Activated CD4-positive, alpha-beta T cell treated with anti-CD3 and anti-CD28 coated beads for 36 hours (primary cell): ENCODE measurements around the gene FLRT1. TPM values are rescaled to one million over a fixed set of nuclear protein-coding genes. Genes with fewer than 3 reads are reported as not detected.

ENCODE experiments used
- ATAC-seq: fragments of 200-7000 bp; cut with Tn5 transposase; one replicate; pipeline ENCODE4 v1.10.0; 2021; ENCODE audit warnings: mild to moderate bottlenecking, moderate library complexity
- CTCF ChIA-PET: fragments of 350-600 bp; sonication (Branson Sonifier 250); formaldehyde crosslinking; loops from one replicate; lab custom pipeline; 2021; ENCODE audit warnings: antibody characterized with exemption; lab: Charles Lee
- POLR2A ChIA-PET: fragments of 350-600 bp; sonication (Branson Sonifier 250); formaldehyde crosslinking; loops from one replicate; lab custom pipeline; 2021; ENCODE audit warnings: antibody characterized with exemption, inconsistent platforms; lab: Charles Lee
- DNase-seq: peaks from one replicate; pipeline ENCODE4 v3.0.0-alpha.2; 2020
- H3K27ac Mint-ChIP-seq: one replicate; pipeline ENCODE4 v1.8.0; 2021; ENCODE audit warnings: mixed read lengths
- H3K27me3 Mint-ChIP-seq: one replicate; pipeline ENCODE4 v1.8.0; 2021; ENCODE audit warnings: mixed read lengths
- H3K36me3 Mint-ChIP-seq: one replicate; pipeline ENCODE4 v1.8.0; 2021; ENCODE audit warnings: low read depth, mixed read lengths
- H3K4me1 Mint-ChIP-seq: one replicate; pipeline ENCODE4 v1.8.0; 2021; ENCODE audit warnings: mixed read lengths
- H3K4me3 Mint-ChIP-seq: one replicate; pipeline ENCODE4 v1.8.0; 2021; ENCODE audit warnings: mild to moderate bottlenecking, moderate library complexity, mixed read lengths
- H3K9me3 Mint-ChIP-seq: one replicate; pipeline ENCODE4 v1.8.0; 2021; ENCODE audit warnings: low read depth, mixed read lengths
- intact Hi-C, 2 experiments: fragments of 100-400 bp; cut with DNase I in 1 of 2; cut with micrococcal nuclease in 1 of 2; formaldehyde crosslinking; loops; one replicate each; pipeline versions ENCODE4 v1.14.2 to v1.15.1; 2022 to 2024; cut with DNase I, micrococcal nuclease
- total RNA-seq, 2 experiments: library from RNA; stranded (reverse); gene quantifications; one replicate each; pipeline ENCODE4 v1.2.3, GENCODE V29; 2021

Gene FLRT1
- total RNA-seq, 2 experiments from 2014 or later = 0.21 to 0.25 TPM

GRCh38 chr11:64084146-64084950, 48.6 kb downstream of the FLRT1 start:
- no peak overlapping the region for H3K27ac Mint-ChIP-seq
- intact Hi-C loops = no loop called here
- ATAC-seq = no peak
- POLR2A ChIA-PET = no interaction called here
- no peaks in the 10 kb centered on the region for H3K27me3 Mint-ChIP-seq
- CTCF ChIA-PET = interaction anchor here (0.7 kb wide), 1 partner anchor 17 kb away, joined by 3 read pairs; no protein-coding TSS in a partner anchor
- no peaks in the 10 kb centered on the region for H3K36me3 Mint-ChIP-seq
- H3K4me3 Mint-ChIP-seq = no peak overlapping the region
- H3K9me3 Mint-ChIP-seq = no peaks in the 10 kb centered on the region
- H3K4me1 Mint-ChIP-seq = no peaks in the 10 kb centered on the region
- DNase-seq = no peak

GRCh38 chr11:64084951-64085710, 49.4 kb downstream of the FLRT1 start:
- no peak overlapping the region for H3K4me3 Mint-ChIP-seq
- H3K27me3 Mint-ChIP-seq = no peaks in the 10 kb centered on the region
- no peak for DNase-seq
- ChIA-PET POLR2A (no interaction called here), CTCF (interaction anchor here (1.2 kb wide), 1 partner anchor 347 kb away, joined by 4 read pairs; no protein-coding TSS in a partner anchor)
- H3K36me3 Mint-ChIP-seq = no peaks in the 10 kb centered on the region
- no peaks in the 10 kb centered on the region for H3K4me1 Mint-ChIP-seq
- intact Hi-C loops = no loop called here
- ATAC-seq = no peak
- H3K27ac Mint-ChIP-seq = no peak overlapping the region
- no peaks in the 10 kb centered on the region for H3K9me3 Mint-ChIP-seq

Other genes starting within 250 kb of the FLRT1 start
- gene SPINDOC, start 222.5 kb upstream of the FLRT1 start, total RNA-seq = 10 to 100 TPM; 25.7 to 26.2 TPM
- 10 to 100 TPM; 24.3 to 24.9 TPM for gene MARK2, start 196.8 kb upstream of the FLRT1 start, total RNA-seq
- under 1 TPM; 0.37 TPM for gene RCOR2, start 118.8 kb upstream of the FLRT1 start, total RNA-seq
- 10 to 100 TPM; 13.7 to 15.9 TPM for gene NAA40, start 96.9 kb upstream of the FLRT1 start, total RNA-seq
- gene COX8A, start 61.3 kb upstream of the FLRT1 start, total RNA-seq = 100 to 1,000 TPM; 413 to 454 TPM
- 10 to 100 TPM; 77.4 to 86.1 TPM for gene OTUB1, start 49.5 kb upstream of the FLRT1 start, total RNA-seq
- 10 to 100 TPM; 26.4 to 28.6 TPM for gene MACROD1, start 130.2 kb downstream of the FLRT1 start, total RNA-seq
- 100 to 1,000 TPM; 398 to 403 TPM for gene STIP1, start 150.2 kb downstream of the FLRT1 start, total RNA-seq
- gene FERMT3, start 170.8 kb downstream of the FLRT1 start, total RNA-seq = 100 to 1,000 TPM; 182 to 184 TPM
- 10 to 100 TPM; 23.9 to 27.1 TPM for gene TRPT1, start 190.3 kb downstream of the FLRT1 start, total RNA-seq
- 10 to 100 TPM; 61.8 to 74.1 TPM for gene NUDT22, start 190.3 kb downstream of the FLRT1 start, total RNA-seq
- gene DNAJC4, start 194.6 kb downstream of the FLRT1 start, total RNA-seq = 10 to 100 TPM; 21.9 to 23.1 TPM
- gene VEGFB, start 198.7 kb downstream of the FLRT1 start, total RNA-seq = 10 to 100 TPM; 80.0 to 80.3 TPM
- gene FKBP2, start 205.2 kb downstream of the FLRT1 start, total RNA-seq = 10 to 100 TPM; 19.9 to 21.3 TPM
- 100 to 1,000 TPM; 261 to 267 TPM for gene PPP1R14B, start 211.0 kb downstream of the FLRT1 start, total RNA-seq
- gene PLCB3, start 215.6 kb downstream of the FLRT1 start, total RNA-seq = 10 to 100 TPM in 1 of 2 experiments, 1 to 10 TPM in 1; 9.0 to 10.9 TPM
- gene BAD, start 248.7 kb downstream of the FLRT1 start, total RNA-seq = 10 to 100 TPM; 21.3 to 22.9 TPM
- gene GPR137, start 249.9 kb downstream of the FLRT1 start, total RNA-seq = 10 to 100 TPM; 23.6 to 27.2 TPM